Iris pigment epithelial cell (primary cell): ENCODE data around the gene SLC24A3.
"Not testable (repeated sequence)": the region's sequence is repeated elsewhere in the genome, so short reads cannot be mapped to it uniquely, and the experiment has no call there.

Experiments
- DNase-seq: peaks from one replicate; pipeline ENCODE4 v3.0.0-alpha.2; 2011; ENCODE audit warnings: low read depth

The SLC24A3 gene

DNA sequence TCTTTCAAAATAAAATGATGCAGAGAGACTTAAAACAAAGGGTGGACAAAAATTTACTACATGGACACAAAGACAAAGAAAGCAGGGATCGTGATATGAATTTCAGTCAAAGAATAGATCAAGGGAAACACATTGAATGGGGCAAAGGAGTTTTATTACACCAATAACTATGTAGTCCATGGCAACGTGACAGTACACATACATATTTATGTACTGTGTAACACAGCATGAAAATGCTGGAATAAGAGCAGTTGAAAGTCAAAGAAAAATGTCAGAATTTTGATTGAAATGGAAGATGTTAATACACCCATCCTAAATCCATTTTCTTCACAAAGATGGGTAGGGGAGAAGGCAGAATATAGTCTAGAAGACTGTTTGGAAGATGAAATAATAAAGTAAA, 536.2 kb downstream of the SLC24A3 start:
- DNase-seq = no peak

DNA sequence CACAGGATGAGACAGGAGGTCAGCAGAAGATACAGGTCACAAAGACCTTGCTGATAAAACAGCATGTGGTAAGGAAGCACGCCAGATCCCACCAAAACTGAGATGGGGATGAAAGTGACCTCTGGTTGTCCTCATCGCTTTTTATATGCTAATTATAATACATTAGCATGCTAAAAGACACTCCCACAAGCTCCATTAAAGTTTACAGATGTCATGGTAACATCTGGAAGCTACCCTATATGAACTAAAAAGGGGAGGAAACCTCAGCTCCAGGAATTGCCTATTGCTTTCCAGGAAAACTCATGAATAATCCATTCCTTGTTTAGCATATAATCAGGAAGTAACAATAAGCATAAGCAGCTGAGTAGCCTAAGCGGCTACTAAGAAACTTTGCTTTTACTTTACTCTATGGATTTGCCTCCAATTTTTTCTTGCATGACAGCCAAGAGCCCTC, 537.2 kb downstream of the SLC24A3 start:
- DNase-seq = no peak

DNA sequence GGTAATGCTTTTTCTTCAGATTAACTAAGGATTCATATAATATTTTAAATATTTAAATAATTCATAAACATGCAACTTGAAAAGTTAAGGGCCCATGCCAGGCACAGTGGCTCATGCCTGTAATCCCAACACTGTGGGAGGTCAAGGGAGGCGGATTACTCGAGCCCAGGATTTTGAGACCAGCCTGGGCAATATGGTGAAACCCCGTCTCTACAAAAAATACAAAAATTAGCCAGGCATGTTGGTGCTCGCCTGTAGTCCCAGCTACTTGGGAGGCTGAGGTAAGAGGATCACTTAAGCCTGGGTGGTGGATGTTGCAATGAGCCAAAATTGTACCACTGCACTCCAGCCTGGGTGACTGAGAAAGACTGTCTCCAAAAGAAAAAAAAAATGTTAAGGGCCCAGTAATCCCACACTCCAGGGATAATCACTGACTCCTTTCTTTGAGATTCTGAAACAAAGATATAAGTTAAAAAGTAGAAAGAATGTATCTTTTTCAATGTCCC, 537.7 kb downstream of the SLC24A3 start:
- DNase-seq = no peak

DNA sequence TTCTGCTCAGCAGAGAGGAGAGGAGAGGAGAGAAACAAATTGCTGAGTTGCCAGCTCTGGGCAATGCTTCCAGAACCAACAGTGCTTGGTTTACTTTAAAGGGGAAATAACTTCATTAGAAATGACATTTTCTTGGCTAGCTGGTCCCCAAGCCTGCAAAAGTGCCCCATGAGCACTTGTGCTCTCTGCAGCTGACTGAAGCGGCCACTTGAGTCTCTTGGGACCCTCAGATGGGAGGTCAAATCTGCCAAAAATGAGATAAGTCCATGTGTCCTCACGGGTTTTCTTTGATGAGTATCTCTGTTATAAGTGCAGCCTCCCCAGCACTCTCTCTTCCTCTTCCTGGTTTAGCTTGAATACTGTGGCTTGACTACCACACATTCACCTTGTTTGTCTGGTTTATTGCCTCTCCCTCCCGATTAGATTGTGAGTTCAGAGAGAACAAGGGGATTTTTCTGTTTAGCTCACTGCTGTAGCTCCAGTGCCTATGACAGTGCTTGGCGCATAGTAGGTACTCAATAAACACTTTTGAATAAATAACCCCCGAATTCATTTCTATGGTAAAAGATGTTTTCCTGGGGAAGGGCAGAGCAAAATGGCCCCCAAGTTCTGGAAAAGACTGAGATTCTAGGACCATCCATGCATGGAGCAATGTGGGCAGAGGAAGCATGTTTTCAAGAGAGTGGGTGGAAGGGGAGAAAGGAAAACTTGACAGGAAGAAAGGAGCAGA, 538.6 kb downstream of the SLC24A3 start:
- DNase-seq = no peak

DNA sequence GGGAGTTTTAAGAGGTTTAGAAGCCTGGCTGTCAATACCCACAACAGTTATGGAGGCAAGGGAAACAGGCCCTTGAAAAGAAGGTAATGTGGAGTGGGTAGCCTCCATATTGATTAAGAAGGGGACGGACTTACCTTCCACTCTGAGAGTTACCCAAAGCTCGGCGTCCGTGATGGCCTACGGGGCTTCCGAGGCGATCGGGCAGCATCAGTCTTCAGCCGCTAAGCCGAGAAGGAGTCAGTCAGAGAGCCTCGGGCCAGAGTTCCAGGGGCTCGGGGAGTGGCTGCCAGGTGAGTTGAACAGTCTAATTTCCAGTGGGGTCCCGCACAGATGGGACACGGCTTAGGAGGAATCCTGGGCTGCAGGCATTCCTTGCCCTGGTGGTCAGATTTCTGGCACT, 541.8 kb downstream of the SLC24A3 start:
- not testable (repeated sequence) for DNase-seq

DNA sequence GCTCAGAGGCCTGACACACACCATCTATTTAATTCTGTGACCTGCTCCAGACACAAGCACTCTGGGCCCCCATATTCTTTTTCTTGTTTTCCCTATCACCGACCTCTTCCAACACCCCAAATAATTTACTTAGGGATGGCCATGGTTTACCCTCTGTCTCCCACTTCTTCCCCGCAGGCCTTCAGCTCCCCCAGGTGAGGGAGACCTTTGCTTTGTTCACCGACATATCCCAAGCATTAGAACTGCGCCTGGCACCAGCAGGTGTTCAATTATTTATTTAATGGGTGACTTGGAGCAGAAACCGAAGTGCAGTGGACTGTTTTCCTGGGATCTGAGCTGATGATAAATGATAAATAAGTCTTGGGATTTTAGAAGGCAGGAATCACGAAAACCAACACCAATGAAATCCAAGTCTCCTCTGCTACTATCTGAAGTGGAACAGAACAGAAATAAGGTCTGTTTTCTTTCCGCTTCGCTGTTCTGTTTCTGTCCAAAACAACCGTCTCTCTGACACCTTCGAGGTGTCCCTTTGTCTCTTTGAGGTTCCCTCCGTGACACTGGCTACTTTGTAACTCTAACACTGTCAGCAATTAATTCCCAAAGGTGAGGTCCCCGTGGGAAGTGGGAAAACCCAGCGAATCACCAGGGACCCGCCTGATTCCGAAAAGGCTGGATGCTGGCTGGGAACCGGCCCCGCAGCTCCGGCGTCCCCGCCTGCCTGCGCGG, 544.5 kb downstream of the SLC24A3 start:
- DNase-seq = no peak

DNA sequence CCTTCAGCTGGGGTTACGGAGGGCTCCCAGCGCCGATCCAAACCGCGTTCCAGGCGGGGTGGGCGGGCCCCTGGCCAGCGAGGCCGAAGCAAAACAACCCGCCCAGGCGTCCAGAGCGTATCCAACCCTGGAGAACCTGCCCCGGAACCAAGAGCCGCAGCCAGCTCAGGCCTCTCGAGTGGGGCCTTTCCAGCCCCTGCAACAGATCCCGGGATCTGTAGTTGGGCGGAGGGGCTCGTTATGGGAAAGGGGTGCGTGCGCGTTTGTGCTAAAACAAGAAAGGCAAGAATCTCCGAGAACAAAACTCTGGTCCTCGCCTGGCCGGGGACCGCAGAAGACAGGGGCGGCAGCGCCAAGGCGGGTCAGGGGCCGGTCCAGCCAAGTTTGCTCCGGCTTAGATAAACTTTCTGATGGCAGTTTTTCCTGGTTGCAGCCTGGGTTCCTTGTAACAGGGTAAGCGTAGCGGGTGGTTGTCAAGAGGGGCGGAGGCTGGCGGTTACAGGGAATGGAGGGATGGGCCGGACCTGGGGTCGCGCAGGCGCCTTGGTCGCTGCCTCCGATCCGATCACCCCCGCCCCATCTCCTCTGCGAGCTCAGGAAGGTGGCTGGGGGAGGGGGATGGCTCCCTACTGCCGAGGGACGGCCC, 545.2 kb downstream of the SLC24A3 start:
- peak; percentile 88 for DNase-seq

DNA sequence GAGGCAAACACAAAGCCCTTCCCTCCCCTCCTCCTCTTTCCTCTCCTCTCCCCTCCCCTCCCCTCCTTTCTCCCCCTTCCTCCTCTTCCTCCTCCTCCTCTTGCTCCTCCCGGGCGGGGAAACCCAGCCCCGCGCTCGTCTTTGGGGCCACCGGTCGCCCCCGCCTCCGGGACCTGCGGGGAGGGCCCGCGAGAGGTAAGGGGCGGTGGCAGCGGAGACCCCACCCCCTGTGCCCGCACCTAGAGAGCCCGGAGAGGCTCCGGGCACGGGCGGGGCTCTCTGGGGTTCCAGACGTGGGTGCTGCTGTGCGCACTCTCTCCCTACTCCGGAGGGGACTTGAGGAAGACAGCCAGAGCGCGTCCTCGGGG, 545.7 kb downstream of the SLC24A3 start, which contains the start of gene RIN2:
Gene RIN2, plus strand, starts transcription at position 126 of the 368 bp plus-strand sequence. CDS start 131,344 bp downstream, outside the sequence.
- no peak for DNase-seq

DNA sequence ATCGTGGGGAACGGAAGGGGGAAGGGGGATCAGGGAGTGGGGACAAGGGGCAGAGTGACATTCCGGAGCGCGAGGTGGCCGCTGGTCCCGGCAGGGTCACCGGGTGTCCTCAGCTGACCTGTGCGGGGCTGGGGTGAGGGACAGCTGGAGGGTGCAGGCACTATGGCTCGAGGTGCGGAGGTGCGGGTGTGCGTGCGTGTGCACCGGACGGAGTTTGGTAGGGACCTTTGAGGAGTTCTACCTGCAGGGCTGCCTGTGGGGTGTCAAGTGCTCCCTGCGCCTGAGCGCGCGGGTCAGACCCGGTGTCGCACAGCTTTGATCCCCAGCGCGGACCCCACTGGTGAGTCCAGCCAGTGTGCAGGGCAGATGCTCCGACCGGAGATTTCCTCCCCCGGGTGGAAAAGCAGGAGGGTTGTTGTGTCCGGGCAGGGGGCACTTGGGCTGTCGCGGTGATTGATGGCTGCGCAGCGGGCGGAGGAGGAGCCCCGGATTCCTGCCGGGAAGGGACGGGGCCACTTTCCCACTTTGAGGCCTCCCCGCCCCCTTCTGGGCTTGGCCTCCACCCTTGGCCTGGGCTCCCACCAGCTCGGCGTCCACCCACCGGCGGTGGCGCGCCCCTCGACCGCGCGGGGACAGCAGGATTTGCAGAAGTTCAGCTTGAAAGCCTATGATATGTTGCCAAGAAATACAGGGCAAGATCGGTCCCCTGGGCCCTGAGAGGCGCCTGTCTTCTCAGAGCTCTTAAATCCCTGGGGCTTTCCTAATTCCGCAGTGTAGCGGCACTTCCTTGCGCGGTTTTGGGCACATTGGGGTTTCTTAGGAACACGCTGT, 546.3 kb downstream of the SLC24A3 start:
- DNase-seq = peak; percentile 41

DNA sequence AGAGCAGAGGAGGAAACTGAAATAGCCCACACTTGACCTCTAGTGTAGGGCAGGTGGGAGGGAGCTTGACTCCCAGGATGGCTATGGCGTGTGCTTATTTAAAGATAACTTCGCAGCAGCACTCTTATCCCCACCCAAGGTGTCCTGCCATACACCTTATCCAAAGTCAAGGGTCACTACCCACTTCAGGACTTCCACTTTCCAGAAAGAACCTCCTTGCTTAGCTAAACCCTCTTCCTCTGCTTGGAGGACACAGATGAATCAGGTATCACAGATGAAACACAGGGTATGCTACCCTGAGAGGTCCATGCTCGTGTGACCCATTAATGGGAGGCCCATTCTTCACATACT, 547.9 kb downstream of the SLC24A3 start:
- no peak for DNase-seq

DNA sequence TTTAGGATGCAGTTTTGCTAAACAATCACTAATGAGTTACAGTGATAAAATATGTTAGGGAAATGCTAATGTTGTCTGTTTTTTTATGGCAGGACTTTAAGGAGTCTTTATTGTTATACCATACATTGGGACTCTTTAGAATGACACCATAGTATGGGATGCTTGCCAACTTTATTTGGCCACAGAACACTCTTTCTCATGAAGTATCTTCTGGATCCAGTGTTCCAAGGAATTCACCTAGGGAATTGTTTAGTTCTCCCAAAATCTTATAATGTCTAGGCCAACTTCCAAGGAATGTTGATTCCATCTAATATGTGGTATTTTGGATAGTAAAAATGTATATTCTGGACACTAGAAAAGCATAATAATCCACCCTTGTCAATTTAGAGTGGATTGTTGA, 548.9 kb downstream of the SLC24A3 start:
- DNase-seq = no peak

DNA sequence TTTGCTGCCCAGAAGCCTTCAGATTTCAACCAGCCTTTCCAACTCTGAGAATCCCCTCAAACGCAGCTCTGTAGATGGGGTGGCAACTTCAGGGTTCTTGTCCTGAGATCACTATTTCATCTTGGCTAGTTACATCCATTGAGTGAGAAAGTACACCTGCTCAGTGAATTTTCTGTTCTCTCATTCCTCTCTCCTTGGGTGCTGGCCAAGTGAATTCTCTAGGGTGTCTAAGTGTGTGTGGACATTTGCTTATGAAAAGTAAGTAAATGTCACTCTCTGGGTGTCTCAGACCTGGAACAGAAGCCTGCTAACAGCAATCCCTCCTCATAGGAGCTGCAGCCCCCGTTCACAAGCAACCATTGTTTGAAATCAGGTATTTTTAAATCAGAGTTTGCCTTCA, 549.4 kb downstream of the SLC24A3 start:
- no peak for DNase-seq

DNA sequence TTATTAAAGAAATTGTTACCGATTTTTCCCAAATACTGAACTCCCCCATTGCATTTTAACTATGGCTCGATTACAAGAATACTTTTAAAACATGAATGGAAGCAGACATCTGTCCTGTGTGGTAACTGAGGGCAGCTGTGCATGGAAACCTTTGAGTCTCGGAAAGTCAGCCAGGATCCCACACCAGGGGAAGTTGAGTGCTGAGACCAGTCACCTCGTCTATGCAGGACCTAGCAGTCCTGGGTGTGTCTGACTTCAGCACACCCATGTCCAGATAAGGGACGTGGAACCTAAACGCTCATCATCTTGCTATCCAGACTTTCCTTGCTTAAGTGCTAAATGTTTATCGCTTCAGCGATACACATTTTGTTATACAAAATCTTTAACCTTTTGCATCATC, 551.8 kb downstream of the SLC24A3 start:
- DNase-seq = peak; percentile 15

DNA sequence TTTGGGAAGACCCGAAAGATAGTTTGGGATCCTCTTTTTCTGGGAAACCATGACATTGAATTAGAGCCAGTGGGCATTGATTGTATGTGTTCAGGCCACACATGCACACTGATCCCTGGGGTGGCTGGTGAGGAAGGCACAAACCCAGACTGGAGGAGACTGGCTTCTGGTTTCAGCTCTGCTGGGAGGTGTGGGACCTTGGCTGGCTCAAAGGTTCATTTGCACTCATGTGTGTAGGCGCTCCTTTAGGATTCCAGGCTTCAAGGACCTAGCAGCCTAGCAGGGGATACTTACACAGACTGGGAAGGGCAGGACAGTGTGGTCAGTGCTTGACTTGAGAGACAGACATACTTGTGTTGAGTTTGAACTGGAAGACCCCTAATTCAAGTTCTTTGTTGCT, 552.8 kb downstream of the SLC24A3 start:
- no peak for DNase-seq

DNA sequence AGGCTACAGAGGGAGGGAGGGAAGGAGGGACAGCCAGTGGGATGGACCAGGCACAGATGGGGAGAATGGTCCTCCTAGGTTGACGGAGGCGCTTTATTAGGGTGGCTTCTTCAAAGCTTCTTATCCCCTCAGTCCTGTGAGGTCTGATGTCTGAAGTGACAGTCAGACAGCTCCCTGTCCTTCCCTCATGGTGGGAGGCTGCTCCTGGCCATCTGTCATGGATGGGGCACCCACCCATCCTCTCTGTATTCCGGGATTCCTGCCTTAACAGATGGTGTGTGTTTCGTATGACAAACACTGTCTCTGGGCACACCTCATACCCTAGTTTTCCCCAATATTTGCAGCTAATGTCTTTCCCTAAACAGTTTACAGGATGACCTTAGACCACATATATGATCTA, 553.5 kb downstream of the SLC24A3 start:
- DNase-seq = no peak

DNA sequence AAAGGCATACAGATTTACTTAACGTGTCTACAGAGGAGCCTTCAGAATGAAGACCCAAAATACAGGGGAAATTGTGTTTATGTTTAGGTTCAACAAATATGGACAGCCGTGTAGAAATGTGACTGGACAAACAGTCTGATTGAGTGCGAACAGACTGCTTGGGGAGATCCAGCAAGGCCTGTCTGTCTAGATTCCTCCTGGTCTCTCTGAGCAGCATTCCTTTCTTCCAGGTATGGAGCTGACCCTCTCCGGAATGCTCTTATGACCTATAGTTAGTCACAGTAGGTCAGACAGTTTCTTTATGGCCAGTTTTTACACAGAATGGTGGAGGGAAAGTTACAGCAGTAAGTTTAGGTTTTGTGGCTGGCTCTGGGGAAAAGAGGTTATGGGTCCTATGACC, 554.6 kb downstream of the SLC24A3 start:
- no peak for DNase-seq

DNA sequence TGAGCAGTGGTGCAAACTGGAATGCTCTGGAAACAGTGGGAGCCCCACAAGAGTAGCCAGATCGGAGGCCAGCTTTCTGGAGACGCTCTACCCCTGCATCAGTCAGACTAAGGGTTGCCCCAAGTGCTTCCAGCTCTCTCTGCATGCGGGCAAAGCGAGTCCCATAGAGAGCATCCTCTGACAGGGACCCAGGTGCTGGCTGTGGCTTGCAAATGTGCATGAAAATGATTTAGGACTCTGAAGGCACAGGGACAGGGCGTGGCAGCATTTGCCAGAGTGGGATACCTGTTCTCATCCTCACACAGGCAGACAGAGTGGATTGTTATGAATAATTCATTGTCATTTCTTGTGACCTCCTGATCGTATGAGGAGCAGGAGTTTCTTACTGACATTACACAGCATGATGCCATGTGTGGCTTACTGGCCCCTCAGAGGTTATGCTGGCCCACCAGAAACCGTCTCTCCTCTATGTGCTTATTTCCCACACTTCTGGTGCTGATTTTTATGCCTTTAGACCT, 555.9 kb downstream of the SLC24A3 start:
- DNase-seq = no peak

DNA sequence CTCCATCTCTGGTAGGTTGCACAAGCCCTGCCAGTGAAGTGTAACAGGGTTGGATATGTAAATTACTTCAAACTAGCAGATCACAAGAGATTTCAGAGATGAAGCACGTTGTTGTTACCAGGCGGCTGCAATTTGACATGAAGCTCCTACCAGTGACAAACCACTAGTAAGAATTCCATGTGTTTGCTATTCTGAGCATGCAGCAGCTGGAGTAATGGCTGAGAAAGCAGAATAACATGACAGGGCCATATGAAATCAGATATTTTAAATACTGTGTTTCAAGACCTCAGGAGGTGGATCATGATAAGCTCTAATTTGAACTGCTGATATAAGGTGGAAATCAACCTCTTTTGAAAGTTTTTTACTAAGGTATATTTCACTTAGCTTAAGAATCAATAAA, 557.1 kb downstream of the SLC24A3 start:
- DNase-seq = no peak

DNA sequence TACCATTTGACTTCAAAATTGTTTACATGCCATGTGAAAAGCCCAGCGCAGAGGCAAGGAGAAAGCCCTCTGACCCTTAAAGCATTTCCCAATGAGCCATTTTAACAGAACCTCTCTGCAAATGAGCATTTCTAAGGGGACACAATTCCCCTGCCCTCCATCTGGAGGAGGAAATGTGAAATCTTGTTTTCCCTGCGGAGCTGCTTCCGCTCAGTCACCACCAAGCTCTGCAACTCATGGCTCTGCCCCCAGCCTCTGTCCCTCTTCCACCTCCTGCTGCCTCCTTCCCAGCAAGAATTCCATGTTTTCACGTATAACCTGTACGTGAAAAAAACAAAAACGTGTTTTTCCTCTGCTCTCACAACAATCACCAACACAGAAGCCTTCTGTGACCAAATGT, 557.9 kb downstream of the SLC24A3 start:
- no peak for DNase-seq

DNA sequence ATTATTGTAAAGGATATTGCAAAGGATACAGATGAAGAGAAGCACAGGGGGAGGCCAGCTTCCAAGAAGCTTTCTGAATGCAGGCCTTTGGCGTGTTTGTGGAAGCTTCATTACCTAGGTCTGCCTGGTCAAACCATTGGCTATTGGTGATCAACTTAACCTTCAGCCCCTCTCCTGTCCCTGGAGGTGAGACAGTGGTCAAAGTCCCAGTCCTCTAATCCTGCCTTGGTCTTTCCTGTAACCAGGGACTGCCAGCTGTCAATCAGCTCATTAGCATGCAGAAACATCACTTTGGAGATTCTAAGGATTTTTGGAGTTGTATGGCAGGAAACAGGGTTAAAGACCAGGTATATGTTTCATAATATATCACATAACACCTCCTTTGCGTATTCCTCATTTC, 558.6 kb downstream of the SLC24A3 start:
- no peak for DNase-seq
